ENCODE results near the gene ALG9. TPM values are rescaled to one million over a fixed set of nuclear protein-coding genes. Genes with fewer than 3 reads are reported as not detected.
"Not testable (repeated sequence)": the region's sequence is repeated elsewhere in the genome, so short reads cannot be mapped to it uniquely, and the experiment has no call there.

ALG9 gene
- total RNA-seq, 1 donor from 2014 or later = 16.2 TPM

DNA sequence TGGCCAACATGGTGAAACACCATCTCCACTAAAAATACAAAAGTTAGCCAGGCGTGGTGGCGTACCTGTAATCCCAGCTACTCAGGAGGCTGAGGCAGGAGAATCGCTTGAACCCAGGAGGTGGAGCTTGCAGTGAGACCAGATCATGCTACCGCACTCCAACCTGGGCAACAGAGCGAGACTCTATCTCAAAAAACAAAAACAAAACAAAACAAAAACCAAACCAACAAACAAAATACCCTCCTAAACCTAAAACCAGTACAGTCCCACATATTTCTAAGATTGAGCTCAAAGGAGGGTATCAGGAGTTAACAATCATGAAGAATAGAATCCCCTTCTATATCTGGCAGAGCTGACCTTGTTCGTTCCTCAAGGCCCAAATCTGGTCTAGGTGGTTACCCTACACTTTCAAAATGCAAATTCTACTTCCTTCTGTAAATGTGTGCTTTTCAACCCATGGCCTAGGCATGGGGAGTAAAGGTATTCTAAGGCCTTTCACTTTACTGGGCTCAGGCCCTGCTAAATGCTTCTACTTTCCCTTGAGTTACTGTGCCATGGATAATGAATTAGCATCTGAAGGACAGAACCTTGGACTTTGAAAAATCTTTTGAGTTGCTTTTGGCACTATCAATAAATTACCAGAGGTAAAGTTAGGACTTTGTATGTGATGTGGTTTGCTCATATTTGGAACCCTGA, 94.8 kb downstream of the ALG9 start:
- intact Hi-C loops (cut with DNase I) = loop anchor here (2.0 to 10.0 kb wide), 4 partner anchors 66 to 322 kb away; no protein-coding TSS in a partner anchor
- DNase-seq (ENCODE audit: low spot score) = no peak

DNA sequence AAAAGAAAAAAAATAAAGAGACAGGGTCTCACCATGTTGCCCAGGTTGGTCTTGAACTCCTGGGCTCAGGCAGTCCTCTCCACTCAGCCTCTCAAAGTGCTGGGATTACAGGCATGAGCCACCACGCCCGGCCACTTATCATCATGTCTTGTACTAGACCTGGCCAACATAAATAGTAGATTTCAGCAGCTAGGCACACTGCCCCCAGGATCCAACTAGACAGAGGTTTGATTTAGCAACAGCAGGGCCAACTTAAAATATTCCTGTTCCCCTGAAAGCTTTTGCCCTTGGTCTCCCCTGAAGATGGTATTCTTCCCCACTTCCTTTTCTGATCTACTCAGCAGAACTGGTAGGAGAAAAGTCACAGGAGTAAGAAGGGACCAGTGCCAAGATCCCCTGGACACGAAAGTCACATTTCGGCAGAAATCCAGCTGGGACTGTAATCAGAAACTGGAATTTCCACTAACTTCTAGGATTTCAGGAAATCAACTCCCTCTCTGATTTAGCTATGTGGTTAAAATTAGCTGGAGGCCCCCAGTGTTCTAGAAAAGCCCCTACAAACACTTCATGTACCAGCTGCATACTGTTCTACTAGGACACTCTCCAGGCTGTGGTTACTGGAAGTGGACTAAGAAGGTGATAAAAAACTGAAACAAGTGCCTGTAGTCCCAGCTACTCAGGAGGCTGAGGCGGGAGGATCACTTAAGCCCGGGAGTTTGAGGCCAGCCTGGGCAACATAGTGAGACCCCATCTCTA, 96.2 kb downstream of the ALG9 start:
- DNase-seq (ENCODE audit: low spot score) = no peak

DNA sequence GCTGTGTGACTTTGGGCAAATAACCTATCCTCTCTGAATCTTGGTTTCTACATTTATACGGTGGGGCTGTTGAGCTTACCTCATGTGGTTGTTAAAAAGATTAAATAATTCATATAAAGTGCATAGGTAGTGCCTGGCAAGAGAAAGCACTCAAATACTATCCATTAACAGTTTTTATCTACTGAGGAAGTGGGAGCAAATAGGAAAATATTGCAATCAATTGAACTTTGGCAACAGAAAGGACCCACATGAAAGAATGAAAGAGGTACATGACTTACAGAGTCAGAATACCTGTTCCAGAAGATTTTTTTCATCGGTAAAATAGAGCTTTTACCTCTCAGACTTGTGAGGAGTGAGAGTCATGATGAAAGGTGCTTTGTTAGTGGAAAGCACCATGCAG, 98.8 kb downstream of the ALG9 start:
- no peak for DNase-seq (ENCODE audit: low spot score)
- intact Hi-C loops (cut with DNase I) = loop anchor here (10.0 kb wide), 1 partner anchor 318 kb away; no protein-coding TSS in a partner anchor

More for the DNA sequence above, 96.2 kb downstream of the ALG9 start:
- intact Hi-C loops (cut with DNase I) = loop anchor here (5.0 to 10.0 kb wide), 3 partner anchors 67 to 320 kb away; no protein-coding TSS in a partner anchor

DNA sequence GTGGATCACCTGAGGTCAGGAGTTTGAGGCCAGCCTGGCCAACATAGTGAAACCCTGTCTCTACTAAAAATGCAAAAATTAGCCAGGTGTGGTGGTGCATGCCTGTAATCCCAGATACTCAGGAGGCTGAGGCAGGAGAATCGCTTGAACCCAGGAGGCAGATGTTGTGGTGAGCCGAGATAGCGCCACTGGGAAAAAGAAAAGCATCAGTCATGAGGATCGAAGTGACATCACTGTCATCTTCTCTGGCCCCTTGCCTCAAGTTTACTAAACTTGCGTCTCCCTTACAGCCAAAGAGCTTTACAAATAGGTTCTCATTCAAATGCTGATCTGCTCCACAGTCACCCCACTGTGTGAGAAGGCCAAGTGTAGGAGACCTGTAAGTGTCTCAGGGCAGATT, 100.2 kb downstream of the ALG9 start:
- not testable (repeated sequence) for DNase-seq (ENCODE audit: low spot score)
- intact Hi-C loops (cut with DNase I) = loop anchor here (10.0 kb wide), 1 partner anchor 316 kb away; no protein-coding TSS in a partner anchor

DNA sequence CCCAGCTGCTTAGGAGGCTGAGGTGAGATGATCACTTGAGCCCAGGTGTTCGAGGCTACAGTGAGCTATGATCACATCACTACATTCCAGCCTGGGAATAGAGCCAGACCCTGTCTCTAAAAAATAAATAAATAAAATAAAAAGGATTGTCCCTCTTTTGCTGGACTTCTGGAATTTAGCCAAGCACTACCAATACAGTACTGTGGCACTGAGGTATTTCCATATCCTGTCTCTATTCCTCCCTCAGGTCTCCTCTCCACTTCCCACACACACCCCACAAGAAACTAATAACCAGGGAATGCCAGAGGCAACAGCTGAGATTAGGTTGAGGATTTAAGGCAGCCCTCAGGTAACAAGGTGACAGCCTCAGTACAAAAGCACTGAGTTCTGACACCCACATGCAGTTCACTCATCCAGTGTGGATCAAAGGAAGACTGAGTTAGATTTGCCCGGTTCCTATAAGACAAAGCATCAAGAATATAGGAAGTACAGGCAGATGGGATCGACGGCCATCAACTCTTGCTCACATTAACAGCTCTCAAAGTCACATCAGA, 100.7 kb downstream of the ALG9 start:
- DNase-seq (ENCODE audit: low spot score) = no peak
- intact Hi-C loops (cut with DNase I) = loop anchor here (10.0 kb wide), 1 partner anchor 316 kb away; no protein-coding TSS in a partner anchor

DNA sequence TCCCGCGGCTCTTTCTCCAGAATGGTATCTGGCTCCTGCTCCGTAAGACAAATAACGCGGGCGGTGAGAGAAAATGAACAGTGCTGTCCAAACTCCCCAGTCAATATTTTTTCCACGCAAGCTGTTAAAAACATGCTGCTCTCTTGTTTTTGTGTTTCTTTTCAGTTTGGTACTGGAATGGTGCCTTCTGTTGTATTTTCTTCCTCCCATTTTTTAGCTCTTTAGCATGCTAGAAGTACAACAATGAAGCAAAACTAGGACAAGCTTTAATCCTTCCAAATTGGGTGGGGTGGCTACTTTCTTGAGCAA, 104.6 kb downstream of the ALG9 start:
- intact Hi-C loops (cut with DNase I) = loop anchor here (2.0 to 5.0 kb wide), 2 partner anchors 34 to 164 kb away; partner anchors contain the start of gene SIK2
- no peak for DNase-seq (ENCODE audit: low spot score)

DNA sequence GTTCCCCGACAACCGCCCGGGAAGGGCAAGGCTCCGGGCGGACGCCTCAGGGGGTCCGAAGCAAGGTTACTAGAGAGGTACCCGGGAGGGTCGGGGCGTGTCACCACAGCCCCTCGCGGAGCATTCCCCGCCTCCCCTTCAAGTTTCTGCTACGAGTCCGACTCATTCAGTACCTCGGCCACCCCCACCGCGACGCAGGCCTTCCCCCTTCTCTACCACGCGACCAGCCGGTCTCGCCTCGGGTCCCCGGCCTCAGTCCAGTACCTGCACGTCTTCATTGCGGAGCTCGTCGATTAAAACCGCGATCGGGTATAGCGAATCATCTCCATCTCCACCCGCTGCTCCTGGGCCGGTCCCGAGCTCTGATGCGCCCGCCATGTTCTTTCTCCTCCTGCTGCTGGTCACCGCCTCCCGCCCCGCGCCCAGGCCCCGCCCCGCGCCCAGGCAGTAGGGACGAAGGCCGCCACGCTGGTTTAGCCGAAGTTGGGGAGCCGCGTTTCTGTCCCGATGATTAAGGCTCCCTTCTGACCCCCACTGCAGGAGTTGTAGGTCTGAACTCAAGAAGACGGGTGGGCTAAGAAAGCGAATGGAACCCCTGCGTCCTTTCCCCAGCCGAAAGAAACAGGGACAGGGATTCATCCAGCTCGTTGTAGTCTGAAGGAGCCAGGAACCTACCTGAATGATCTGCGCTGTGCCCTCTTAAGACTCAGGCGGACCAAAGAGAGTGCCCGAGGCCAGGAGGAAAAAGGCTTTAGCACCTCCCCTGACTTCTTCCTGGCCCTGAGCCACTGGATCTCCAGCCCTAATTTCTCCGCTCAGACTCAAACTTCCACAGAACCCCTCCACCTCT, 105.2 kb downstream of the ALG9 start, which contains the start of gene PPP2R1B:
Gene PPP2R1B, minus strand, starts transcription at position 406 of the 850 bp plus-strand sequence. Its CDS starts 28 bp downstream, at position 378.
- peak; percentile 93 for DNase-seq (ENCODE audit: low spot score)
- intact Hi-C loops (cut with DNase I) = loop anchor here (2.0 to 5.0 kb wide), 2 partner anchors 34 to 163 kb away; partner anchors contain the start of gene SIK2

DNA sequence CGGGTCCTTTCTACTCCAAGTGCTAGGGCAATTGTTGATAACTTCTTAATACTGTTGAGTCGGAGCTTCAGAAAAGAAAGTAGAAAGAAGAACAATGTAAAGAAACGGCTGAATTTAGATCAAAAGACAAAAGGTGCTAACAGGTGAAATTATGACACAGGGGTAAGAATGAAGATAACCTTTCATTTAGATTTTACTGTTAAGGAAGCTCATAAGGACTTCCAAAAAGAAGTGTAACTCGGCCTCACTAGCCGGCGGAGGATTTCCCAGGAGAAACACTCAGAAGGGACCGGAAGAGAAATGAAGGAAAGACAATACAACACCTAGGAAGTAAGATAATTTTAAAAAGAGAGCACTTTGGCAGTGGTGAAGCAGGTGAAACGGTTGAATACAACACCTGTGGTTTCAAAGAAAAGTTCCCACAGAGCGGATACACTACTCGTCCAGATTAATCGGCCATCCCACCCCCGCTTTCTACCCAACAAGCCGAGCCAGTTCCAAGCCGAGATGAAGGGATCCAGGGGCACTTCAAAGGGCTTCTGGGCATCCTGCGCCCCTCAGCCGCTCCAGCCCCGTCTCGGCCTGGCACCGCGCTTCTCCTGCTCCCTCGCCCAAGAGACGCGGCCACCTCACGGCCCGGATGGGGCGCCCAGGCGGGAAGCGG, 105.9 kb downstream of the ALG9 start:
- intact Hi-C loops (cut with DNase I) = loop anchor here (5.0 kb wide), 1 partner anchor 33 kb away; no protein-coding TSS in a partner anchor
- no peak for DNase-seq (ENCODE audit: low spot score)

DNA sequence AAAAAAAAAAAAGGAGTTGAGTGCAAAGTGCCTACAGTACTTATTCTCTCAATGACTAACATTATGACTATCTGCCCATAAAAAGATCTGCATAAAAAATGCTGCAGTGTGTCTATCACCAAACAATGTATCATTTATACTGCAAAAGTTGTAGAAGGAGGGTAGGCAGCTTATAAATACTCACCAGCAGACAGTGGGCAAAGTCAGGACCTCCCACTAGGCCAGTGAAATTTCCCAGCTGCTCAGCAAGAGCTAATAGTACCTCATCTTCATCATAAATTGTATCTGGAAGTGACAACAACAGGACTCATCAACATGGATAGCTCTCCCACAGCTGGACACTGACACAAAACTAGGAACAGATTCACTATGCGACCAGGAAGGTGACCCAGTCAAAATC, 106.8 kb downstream of the ALG9 start:
- no peak for DNase-seq (ENCODE audit: low spot score)
- intact Hi-C loops (cut with DNase I) = loop anchor here (5.0 kb wide), 1 partner anchor 32 kb away; no protein-coding TSS in a partner anchor

DNA sequence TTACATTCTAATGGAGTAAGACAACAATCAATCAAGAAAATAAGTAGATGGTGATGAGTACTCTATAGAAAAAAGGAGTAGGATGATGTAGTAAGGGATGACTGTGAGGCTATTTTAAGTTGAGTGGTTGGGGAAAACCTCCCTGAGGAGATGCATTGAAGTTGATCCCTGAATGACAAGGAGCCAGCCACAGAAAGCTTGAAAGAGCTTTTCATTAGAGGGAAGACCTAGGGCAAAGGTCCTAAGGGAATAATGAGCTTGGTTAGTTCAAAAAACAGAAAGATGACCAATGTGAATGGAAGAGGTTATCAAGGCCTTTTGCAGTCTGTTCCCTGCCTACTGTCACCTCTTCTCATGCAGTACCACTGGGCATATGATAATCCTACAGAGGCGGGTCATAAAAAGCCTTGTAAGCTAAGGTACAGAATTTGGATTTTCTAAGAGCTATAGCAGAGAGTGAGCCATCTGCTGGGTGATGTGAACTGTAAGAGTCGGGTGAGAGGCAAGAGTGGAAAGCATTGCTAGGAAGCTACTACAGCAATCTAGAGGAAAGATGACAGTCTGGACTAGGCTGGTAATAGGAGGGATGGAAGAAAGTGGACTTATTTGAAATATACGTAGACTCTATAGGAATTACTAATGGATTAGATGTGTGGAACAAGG, 108.3 kb downstream of the ALG9 start:
- intact Hi-C loops (cut with DNase I) = no loop called here

DNA sequence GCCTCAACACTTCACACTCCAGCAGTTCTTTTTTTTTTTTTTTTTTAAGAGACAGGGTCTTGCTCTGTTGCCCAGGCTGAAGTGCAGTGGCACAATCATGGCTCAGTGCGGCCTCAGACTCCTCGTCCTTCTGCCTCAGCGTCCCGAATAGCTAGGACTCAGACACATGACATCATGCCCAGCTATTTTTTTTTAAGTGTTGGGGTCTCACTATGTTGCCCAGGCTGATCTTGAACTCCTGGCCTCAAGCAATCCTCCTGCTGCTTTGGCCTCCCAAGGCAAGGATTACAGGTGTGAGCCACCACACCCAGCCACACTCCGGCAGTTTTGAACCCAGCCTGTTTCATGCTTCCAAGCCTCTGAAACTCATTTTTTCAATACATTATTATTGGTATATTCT, 108.9 kb downstream of the ALG9 start:
- intact Hi-C loops (cut with DNase I) = no loop called here
- DNase-seq (ENCODE audit: low spot score) = no peak

More for the DNA sequence above, 108.3 kb downstream of the ALG9 start:
- DNase-seq (ENCODE audit: low spot score) = no peak

DNA sequence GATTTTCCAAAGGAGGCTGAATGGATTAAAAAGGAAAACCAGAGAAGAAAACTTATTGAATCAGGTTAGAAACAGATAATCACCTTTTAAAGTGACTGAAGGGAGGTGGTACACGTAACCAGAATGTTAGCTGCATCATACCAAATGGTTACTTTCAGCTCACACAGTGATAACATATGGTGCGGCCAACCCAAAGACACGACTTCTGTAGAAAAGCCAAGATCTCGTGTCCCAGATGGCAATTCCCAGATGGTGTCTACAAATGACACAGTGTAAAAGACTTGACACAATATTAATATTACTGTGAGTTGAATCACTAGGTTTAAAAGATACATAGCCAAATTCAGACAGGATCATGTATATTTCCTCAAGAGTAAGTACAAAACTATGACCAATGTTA, 110.3 kb downstream of the ALG9 start:
- intact Hi-C loops (cut with DNase I) = no loop called here
- DNase-seq (ENCODE audit: low spot score) = no peak

DNA sequence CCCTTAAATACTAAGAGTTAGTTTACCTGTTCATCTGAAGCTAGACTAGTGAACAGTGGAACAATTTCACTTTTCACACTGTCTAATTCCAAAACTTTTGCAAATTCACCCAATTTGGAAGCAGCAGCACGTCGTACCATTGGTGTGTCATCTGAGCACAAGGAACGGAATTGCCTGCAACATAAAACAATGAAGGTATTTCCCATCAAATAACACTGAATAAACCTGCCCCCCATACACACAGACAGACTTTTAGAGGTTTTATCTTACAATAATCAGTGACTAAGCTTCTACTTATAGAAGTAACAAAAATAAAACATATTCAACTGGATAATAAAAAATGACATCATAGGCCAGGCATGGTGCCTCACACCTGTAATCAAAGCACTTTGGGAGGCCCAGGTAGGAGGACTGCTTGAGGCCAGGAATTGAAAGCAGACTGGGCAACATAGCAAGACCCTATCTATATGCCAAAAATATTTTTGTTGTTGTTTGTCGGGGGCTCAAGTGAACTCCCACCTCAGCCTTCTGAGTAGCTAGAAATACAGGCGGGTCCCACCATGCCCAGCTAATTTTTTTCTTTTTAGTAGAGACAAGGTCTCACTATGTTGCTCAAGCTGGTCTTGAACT, 111.5 kb downstream of the ALG9 start:
- intact Hi-C loops (cut with DNase I) = no loop called here
- DNase-seq (ENCODE audit: low spot score) = no peak

DNA sequence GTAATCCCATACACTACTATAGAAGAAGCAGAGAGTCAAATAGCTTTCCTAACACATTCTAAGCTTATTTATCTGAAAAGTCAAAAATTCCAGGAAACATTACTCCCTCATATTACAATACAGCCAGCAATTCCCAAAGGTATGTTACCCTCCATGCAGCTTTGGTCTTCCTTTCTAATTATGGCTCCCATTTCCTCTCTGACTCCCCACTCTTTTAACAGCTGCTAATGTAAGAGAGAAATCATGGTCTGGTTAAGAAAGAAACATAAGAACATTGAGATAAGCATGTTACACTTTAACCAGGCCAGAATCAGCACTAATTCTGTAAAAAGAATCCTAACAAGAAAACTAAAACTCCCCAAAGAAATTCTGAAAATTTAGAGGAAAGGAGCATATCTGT, 112.0 kb downstream of the ALG9 start:
- no peak for DNase-seq (ENCODE audit: low spot score)
- intact Hi-C loops (cut with DNase I) = no loop called here

DNA sequence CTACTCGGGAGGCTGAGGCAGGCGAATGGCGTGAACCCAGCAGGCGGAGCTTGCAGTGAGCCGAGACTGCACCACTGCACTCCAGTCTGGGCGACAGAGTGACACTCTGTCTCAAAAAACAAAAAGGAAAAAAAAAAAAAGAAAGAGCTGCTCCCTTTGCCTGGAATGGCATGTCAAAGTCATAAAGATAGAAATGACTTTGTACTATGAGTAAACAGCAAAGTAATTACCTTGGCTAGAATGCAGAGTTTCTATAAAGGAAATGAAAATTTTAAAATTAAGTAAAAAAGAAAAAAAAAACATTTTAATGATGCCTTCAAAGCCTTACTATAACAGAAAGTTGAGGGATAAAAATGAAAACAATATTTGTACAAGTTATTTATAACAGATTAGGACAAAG, 115.3 kb downstream of the ALG9 start:
- intact Hi-C loops (cut with DNase I) = no loop called here
- no peak for DNase-seq (ENCODE audit: low spot score)

DNA sequence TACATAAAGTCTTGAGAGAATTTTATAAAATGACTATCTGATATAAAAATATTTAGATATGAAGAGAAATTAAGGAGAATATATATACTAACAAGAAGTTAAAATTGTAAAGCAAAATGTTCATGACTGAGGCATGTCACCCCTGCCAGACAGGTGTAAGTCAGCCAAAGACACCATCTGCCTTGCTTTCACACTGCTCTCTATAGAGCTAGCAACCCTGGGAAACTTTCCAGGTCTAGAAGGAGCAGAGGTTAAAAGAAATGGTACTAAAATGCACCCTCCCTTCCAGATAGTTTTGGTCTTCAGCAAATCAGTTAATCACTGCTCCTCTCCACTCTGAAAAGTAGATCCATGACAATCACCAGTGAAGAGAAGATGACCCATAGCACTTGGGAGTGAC, 121.7 kb downstream of the ALG9 start:
- no peak for DNase-seq (ENCODE audit: low spot score)
- intact Hi-C loops (cut with DNase I) = no loop called here

DNA sequence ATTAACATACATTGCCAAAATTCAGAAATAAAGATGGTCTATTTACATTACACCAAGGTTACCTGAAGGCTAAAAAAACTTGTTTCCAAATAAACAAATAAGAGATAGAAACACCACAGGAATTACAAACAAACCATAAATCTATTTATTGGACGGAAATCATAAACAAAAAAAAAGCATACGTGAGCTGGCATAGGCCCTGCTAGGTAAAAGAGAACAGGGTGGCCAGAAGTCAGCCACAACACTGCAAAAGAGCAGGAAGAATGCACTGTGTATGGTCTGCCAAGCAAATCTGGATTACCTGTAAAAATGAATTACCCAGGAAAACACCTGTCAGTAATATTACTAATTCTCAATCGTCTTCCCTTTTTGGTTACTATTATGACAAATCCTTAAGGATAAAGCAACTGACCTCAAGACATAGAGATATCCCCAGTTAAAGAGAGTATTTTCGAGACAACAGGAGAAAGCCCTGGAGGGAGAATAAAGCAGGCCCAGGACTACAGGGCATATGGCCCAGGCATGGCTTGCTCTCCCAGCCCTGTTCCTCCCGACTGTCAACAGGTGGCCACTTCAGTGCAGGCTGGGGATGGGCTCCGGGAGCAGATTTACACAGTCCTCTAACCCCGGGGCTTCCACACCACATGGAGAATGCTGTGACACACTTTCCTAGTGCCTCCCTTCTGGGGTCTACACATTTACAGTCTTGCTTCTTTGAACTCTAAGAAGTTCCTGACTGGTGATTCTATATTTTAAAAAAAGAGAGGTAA, 123.2 kb downstream of the ALG9 start:
- intact Hi-C loops (cut with DNase I) = no loop called here
- DNase-seq (ENCODE audit: low spot score) = no peak

All from cardiac septum (tissue), 1 donor.